RKO (cell line): ENCODE results near the gene DDX3X.
A peak's percentile ranks its signal among the peaks of the same experiment; 100 is the strongest.
"Not testable (repeated sequence)": the region's sequence is repeated elsewhere in the genome, so short reads cannot be mapped to it uniquely, and the experiment has no call there.

Experiments used
- DNase-seq: peaks from one replicate; pipeline ENCODE4 v3.0.0-alpha.2; 2016; ENCODE audit warnings: low spot score

DDX3X gene

GRCh38 chrX:41373989-41374606, 40.1 kb downstream of the DDX3X start:
- no peak for DNase-seq

GRCh38 chrX:41377624-41378023, 43.7 kb downstream of the DDX3X start:
- DNase-seq = no peak

GRCh38 chrX:41381685-41382084, 47.7 kb downstream of the DDX3X start:
- peak; percentile 80 for DNase-seq

- no peak for DNase-seq
Observed at GRCh38 chrX:41382714-41383645, 49.0 kb downstream of the DDX3X start.

- peak; percentile 68 for DNase-seq
Observed at GRCh38 chrX:41384051-41384705, 50.2 kb downstream of the DDX3X start.

- DNase-seq = no peak
Observed at GRCh38 chrX:41386222-41386990, 52.4 kb downstream of the DDX3X start.

- no peak for DNase-seq
Observed at GRCh38 chrX:41388543-41388942, 54.6 kb downstream of the DDX3X start.

- no peak for DNase-seq
Observed at GRCh38 chrX:41389311-41389888, 55.4 kb downstream of the DDX3X start.

- not testable (repeated sequence) for DNase-seq
Observed at GRCh38 chrX:41390576-41390975, 56.6 kb downstream of the DDX3X start.

- no peak for DNase-seq
Observed at GRCh38 chrX:41391606-41392005, 57.6 kb downstream of the DDX3X start.

GRCh38 chrX:41394293-41394692, 60.3 kb downstream of the DDX3X start:
- DNase-seq = no peak

- DNase-seq = no peak
Observed at GRCh38 chrX:41397219-41397618, 63.3 kb downstream of the DDX3X start.

GRCh38 chrX:41397768-41398167, 63.8 kb downstream of the DDX3X start:
- DNase-seq = no peak

GRCh38 chrX:41402556-41402955, 68.6 kb downstream of the DDX3X start:
- DNase-seq = not testable (repeated sequence)

- no peak for DNase-seq
Observed at GRCh38 chrX:41405551-41405950, 71.6 kb downstream of the DDX3X start.

GRCh38 chrX:41406201-41406600, 72.2 kb downstream of the DDX3X start:
- DNase-seq = peak; percentile 27

- DNase-seq = no peak
Observed at GRCh38 chrX:41407816-41408215, 73.9 kb downstream of the DDX3X start.

GRCh38 chrX:41408576-41408975, 74.6 kb downstream of the DDX3X start:
- no peak for DNase-seq

- DNase-seq = no peak
Observed at GRCh38 chrX:41409006-41409405, 75.0 kb downstream of the DDX3X start.

- DNase-seq = peak; percentile 30
Observed at GRCh38 chrX:41411222-41411621, 77.3 kb downstream of the DDX3X start.

- DNase-seq = no peak
Observed at GRCh38 chrX:41412261-41413081, 78.5 kb downstream of the DDX3X start.
